BE2C (cell line): ENCODE measurements around the gene WDR64.
"Not testable (repeated sequence)": the region's sequence is repeated elsewhere in the genome, so short reads cannot be mapped to it uniquely, and the experiment has no call there.

Experiments
- DNase-seq: peaks from one replicate; pipeline ENCODE4 v3.0.0-alpha.2; 2020
- H3K27me3 ChIP-seq: fragments of 250-450 bp; sonication (Bioruptor Pico); 2 replicates; pipeline ENCODE4 v1.5.1; 2020; ENCODE audit warnings: mild to moderate bottlenecking
- H3K36me3 ChIP-seq: fragments of 250-450 bp; sonication (Bioruptor Pico); 2 replicates; pipeline ENCODE4 v1.5.1; 2020; ENCODE audit warnings: mild to moderate bottlenecking
- H3K4me1 ChIP-seq: fragments of 250-450 bp; sonication (Bioruptor Pico); 2 replicates; pipeline ENCODE4 v1.5.1; 2020
- H3K4me3 ChIP-seq: 2 replicates; pipeline ENCODE4 v1.5.1; 2011; ENCODE audit warnings: low read depth, low read length
- H3K9me3 ChIP-seq: fragments of 250-450 bp; sonication (Bioruptor Pico); 2 replicates; pipeline ENCODE4 v1.5.1; 2020
- CTCF ChIP-seq: IDR thresholded peaks from 2 replicates; pipeline ENCODE4 v1.5.1; 2012; ENCODE audit warnings: mild to moderate bottlenecking, low read depth, low read length

WDR64 gene

DNA sequence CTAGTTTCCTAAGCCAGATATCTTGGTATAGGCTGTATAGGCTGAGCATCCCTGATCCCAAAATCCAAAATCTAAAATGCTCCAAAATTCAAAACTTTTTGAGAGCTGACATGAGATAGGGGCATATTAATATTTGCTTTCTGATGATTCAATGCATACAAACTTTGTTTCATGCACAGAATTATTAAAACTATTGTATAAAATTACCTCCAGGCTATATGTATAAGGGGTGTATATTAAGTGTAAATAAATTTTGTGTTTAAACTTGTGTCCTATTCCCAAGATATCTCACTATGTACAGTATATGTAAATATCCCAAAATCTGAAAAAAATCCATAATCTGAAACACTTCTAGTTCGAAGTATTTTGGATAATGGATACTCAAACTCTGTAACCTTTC is 2.6 kb downstream of the WDR64 start:
- no peak for TF ChIP-seq CTCF
- Histone ChIP-seq H3K9me3 (no peaks in the 10 kb centered on the region), H3K4me1 (no peaks in the 10 kb centered on the region), H3K36me3 (no peaks in the 10 kb centered on the region), H3K4me3 (no peak overlapping the region), H3K27me3 (no peaks in the 10 kb centered on the region; the same call in 1 of the 2 replicates)
- DNase-seq: no peak

GRCh38 chr1:241658081-241658793 is 6.2 kb downstream of the WDR64 start:
- TF ChIP-seq CTCF: no peak
- no peaks in the 10 kb centered on the region; the same call in 1 of the 2 replicates for H3K27me3 ChIP-seq
- no peaks in the 10 kb centered on the region for H3K36me3 ChIP-seq
- H3K9me3 ChIP-seq: no peaks in the 10 kb centered on the region
- DNase-seq: no peak
- no peaks in the 10 kb centered on the region for H3K4me1 ChIP-seq
- H3K4me3 ChIP-seq: no peak overlapping the region

DNA sequence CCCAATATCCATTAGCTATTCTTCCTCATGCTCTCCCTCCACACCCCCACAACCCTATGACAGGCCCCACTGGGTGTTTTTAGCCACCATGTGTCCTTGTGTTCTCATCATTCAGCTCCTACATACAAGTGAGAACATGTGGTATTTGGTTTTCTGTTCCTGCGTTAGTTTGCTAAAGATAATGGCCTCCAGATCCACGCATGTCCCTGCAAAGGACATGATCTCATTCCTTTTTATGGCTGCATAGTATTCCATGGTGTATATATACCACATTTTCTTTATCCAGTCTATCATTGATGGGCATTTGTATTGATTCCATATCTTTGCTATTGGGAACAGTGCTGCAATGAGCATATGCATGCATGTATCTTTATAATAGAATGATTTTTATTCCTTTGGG is 6.9 kb downstream of the WDR64 start:
- H3K9me3 ChIP-seq, H3K27me3 ChIP-seq, DNase-seq, H3K4me3 ChIP-seq, H3K4me1 ChIP-seq, H3K36me3 ChIP-seq: not testable (repeated sequence)

DNA sequence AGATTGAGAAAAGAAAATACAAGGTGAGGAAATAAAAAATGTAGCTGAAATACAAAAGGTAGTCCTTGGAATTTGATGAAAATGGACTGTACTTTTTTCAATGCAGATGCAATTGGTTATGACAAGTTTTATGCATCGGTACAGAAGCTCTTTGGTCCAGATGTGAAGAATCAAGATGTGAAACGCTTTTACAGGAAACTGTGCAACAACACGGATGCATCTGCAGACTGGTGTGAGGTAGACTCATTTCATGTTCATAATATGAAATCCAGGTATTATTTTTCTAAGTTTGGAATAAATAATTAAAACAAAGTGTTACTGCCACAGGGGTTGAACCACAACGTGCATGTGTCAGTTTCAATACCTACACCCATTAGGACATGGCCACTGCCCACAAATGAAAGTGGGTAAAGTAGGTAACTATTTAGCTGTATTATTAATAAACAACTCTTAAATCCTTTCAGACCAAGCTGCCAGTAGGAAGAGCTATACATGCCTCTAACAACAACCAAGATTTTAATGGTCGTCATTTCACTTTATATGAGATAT is 8.4 kb downstream of the WDR64 start:
- Histone ChIP-seq H3K36me3 (no peaks in the 10 kb centered on the region), H3K9me3 (no peaks in the 10 kb centered on the region), H3K4me3 (no peak overlapping the region), H3K27me3 (no peaks in the 10 kb centered on the region), H3K4me1 (no peaks in the 10 kb centered on the region)
- no peak for TF ChIP-seq CTCF
- no peak for DNase-seq

- Histone ChIP-seq H3K4me3 (no peak overlapping the region), H3K9me3 (no peaks in the 10 kb centered on the region), H3K27me3 (no peaks in the 10 kb centered on the region), H3K36me3 (no peaks in the 10 kb centered on the region), H3K4me1 (no peaks in the 10 kb centered on the region)
- no peak for DNase-seq
- no peak for TF ChIP-seq CTCF
These were observed 14.3 kb downstream of the WDR64 start for GRCh38 chr1:241666419-241666818.

DNA sequence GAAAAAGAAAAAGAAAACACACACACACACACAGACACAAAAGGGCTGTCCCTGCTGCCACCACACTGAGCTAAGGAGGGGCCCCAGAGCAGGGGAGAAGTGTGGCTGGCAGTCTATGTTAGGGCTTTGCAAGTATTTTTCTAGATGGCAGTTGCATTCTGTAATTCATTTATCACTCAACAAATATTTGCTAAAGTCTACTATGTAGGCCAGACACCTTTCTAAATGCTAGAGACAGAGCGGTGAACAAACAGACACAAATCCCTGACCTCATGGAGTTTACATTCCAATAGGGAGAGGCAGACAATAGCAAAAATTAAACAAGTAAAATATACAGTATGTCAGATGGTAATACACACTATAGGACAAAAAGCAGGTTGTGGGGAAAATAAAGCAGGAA is 20.2 kb downstream of the WDR64 start:
- no peaks in the 10 kb centered on the region for H3K36me3 ChIP-seq
- no peak overlapping the region for H3K4me3 ChIP-seq
- no peaks in the 10 kb centered on the region for H3K27me3 ChIP-seq
- no peak for DNase-seq
- H3K4me1 ChIP-seq: no peaks in the 10 kb centered on the region
- no peak for TF ChIP-seq CTCF
- H3K9me3 ChIP-seq: no peaks in the 10 kb centered on the region
